Aorta (tissue), 5 donors: ENCODE results near the gene DRAP1. TPM values are rescaled to one million over a fixed set of nuclear protein-coding genes. Genes with fewer than 3 reads are reported as not detected.

Source experiments
- ATAC-seq: fragments of 200-7000 bp; cut with Tn5 transposase; one replicate; pipeline ENCODE4 v1.9.1; 2022; ENCODE audit warnings: moderate library complexity; ENCODE audit not compliant: low FRiP score
- DNase-seq, 2 donors: peaks; one replicate each; pipeline ENCODE4 v3.0.0-alpha.2; 2020
- H3K27ac ChIP-seq, 2 donors: one replicate each; pipeline ENCODE4 v1.5.1; 2013; ENCODE audit warnings: low read length in 2 of 2, mild to moderate bottlenecking in 2 of 2, moderate library complexity in 2 of 2, control low read depth in 1 of 2, inconsistent platforms in 1 of 2, low read depth in 1 of 2
- H3K27me3 ChIP-seq, 2 donors: one replicate each; pipeline ENCODE4 v1.6.1; 2013; ENCODE audit warnings: control low read depth in 1 of 2, low read length in 1 of 2, mild to moderate bottlenecking in 1 of 2, moderate library complexity in 1 of 2; ENCODE audit not compliant: insufficient read depth in 2 of 2, control insufficient read depth in 1 of 2
- H3K36me3 ChIP-seq, 2 donors: one replicate each; pipeline ENCODE4 v1.6.1; 2013; ENCODE audit warnings: control low read depth in 1 of 2, low read length in 1 of 2, mild to moderate bottlenecking in 1 of 2; ENCODE audit not compliant: insufficient read depth in 2 of 2, control insufficient read depth in 1 of 2
- H3K4me1 ChIP-seq, 2 donors: one replicate each; pipeline ENCODE4 v1.6.1; 2013; ENCODE audit warnings: low read length in 2 of 2, control low read depth in 1 of 2, mild to moderate bottlenecking in 1 of 2, moderate library complexity in 1 of 2; ENCODE audit not compliant: insufficient read depth in 2 of 2, control insufficient read depth in 1 of 2
- H3K4me3 ChIP-seq, 2 donors: one replicate each; pipeline ENCODE4 v1.5.1; 2013; ENCODE audit warnings: low read length in 2 of 2, control low read depth in 1 of 2, mild to moderate bottlenecking in 1 of 2
- H3K9me3 ChIP-seq: one replicate; pipeline ENCODE4 v1.6.1; 2013; ENCODE audit warnings: mild to moderate bottlenecking, low read length; ENCODE audit not compliant: control insufficient read depth
- WGBS, 2 donors: extraction: QIAGEN DNeasy Blood & Tissue Kit; methylation state at CpG; one replicate each; pipeline ENCODE4 v1.1.7; 2013; 5-methylcytosine and 5-hydroxymethylcytosine counted together
- intact Hi-C, 2 donors: fragments of 100-400 bp; cut with DNase I; formaldehyde crosslinking; loops; one replicate each; pipeline versions ENCODE4 v1.14.2 to v1.15.0; 2022
- polyA plus RNA-seq, 2 donors: library from polyadenylated mRNA; stranded (reverse); fragments of 200-250 nt; gene quantifications; one replicate each; pipeline ENCODE4 v1.2.3, GENCODE V29; 2013
- total RNA-seq, 2 donors: library from RNA; stranded (reverse); fragmentation: NEBNext Ultra II Directional; extraction: Animal tissue kit (Norgen Biotek cat#: 25700); gene quantifications; one replicate each; pipeline ENCODE4 v1.2.1, GENCODE V29; 2021
- donor health status: healthy with polysubstance abuse.
- donor health status: Bipolar disorder and iron deficiency.
- donor health status: DM: no; HTN: no; CAD: no.
- donor health status: DM: no; HTN: no; CAD: no.
- donor health status: DM: yes; HTN: yes; CAD: no.

The DRAP1 gene
- total and polyA plus RNA-seq, 4 donors = 65.9 to 122 (median 87.6) TPM

GRCh38 chr11:65954771-65955170 lies 35.5 kb downstream of the DRAP1 start:
- no peak overlapping the region for H3K27ac ChIP-seq
- ATAC-seq (no peak), DNase-seq (no peak)
- no peaks in the 10 kb centered on the region for H3K36me3 ChIP-seq
- no peaks in the 10 kb centered on the region for H3K27me3 ChIP-seq
- WGBS, 2 donors = 74 to 75% methylated on average over 8 of the region's 8 CpGs
- H3K9me3 ChIP-seq = no peaks in the 10 kb centered on the region
- H3K4me3 ChIP-seq = no peak overlapping the region
- no peaks in the 10 kb centered on the region for H3K4me1 ChIP-seq
- intact Hi-C loops = no loop called here

GRCh38 chr11:65958291-65958690 lies 39.1 kb downstream of the DRAP1 start:
- H3K36me3 ChIP-seq = no peaks in the 10 kb centered on the region
- no peaks in the 10 kb centered on the region for H3K4me1 ChIP-seq
- no peak for ATAC-seq
- H3K27ac ChIP-seq = no peak overlapping the region
- no peaks in the 10 kb centered on the region for H3K27me3 ChIP-seq
- no peak for DNase-seq
- intact Hi-C loops = no loop called here
- WGBS, 2 donors = 51% methylated on average over 4 of the region's 4 CpGs
- no peaks in the 10 kb centered on the region for H3K9me3 ChIP-seq
- no peak overlapping the region for H3K4me3 ChIP-seq

- Histone ChIP-seq H3K27ac (no peak overlapping the region), H3K36me3 (no peaks in the 10 kb centered on the region), H3K27me3 (no peaks in the 10 kb centered on the region), H3K9me3 (no peaks in the 10 kb centered on the region), H3K4me1 (no peaks in the 10 kb centered on the region), H3K4me3 (no peak overlapping the region)
- intact Hi-C loops = no loop called here
- DNase-seq (no peak), ATAC-seq (no peak)
- 72 to 85% methylated on average over 17 of the region's 17 CpGs for WGBS, 2 donors
These were observed 39.7 kb downstream of the DRAP1 start for GRCh38 chr11:65958774-65959420.

- Histone ChIP-seq H3K36me3 (peaks cover 0 to 6% of the 10 kb centered on the region in 2 donors), H3K27ac (peak overlapping the region; percentile 11 to 23), H3K4me3 (peak overlapping the region in 1 of 2 donors; percentile 37), H3K27me3 (no peaks in the 10 kb centered on the region), H3K9me3 (no peaks in the 10 kb centered on the region), H3K4me1 (no peaks in the 10 kb centered on the region)
- ATAC-seq = no peak
- intact Hi-C loops = loop anchor here (1.0 to 5.0 kb wide), 3 partner anchors 39 to 76 kb away; partner anchors contain the start of genes C11orf68 (in 1 of the 2) and DRAP1 (in 1 of the 2)
- DNase-seq = no peak
- 52% methylated on average over 16 of the region's 16 CpGs for WGBS, 2 donors
These were observed 41.6 kb downstream of the DRAP1 start for GRCh38 chr11:65960824-65961266.

- intact Hi-C loops = loop anchor here (1.0 to 5.0 kb wide), 3 partner anchors 39 to 77 kb away; partner anchors contain the start of genes C11orf68 (in 1 of the 2) and DRAP1 (in 1 of the 2)
- ATAC-seq (peak; percentile 97), DNase-seq (peak; percentile 99)
- WGBS, 2 donors = 0% methylated on average over 87 to 97 of the region's 97 CpGs
- Histone ChIP-seq H3K27me3 (no peaks in the 10 kb centered on the region), H3K27ac (peak within 1 kb of the TSS; percentile 11 to 59), H3K4me3 (peak within 1 kb of the TSS; percentile 74 to 86), H3K9me3 (no peaks in the 10 kb centered on the region), H3K4me1 (no peaks in the 10 kb centered on the region), H3K36me3 (peaks cover 0 to 11% of the 10 kb centered on the region in 2 donors)
These were observed 42.3 kb downstream of the DRAP1 start, which contains the start of gene SART1 for GRCh38 chr11:65961267-65962140. SART1 (plus strand) TSS chr11:65961734; CDS start chr11:65961781, 47 bp downstream.

- no peaks in the 10 kb centered on the region for H3K9me3 ChIP-seq
- H3K36me3 ChIP-seq = peaks cover 0 to 15% of the 10 kb centered on the region in 2 donors
- no peak for ATAC-seq
- DNase-seq = no peak
- WGBS, 2 donors = 5 to 7% methylated on average over 13 of the region's 13 CpGs
- no peaks in the 10 kb centered on the region for H3K27me3 ChIP-seq
- no peak overlapping the region for H3K27ac ChIP-seq
- intact Hi-C loops = loop anchor here in 1 of 2 donors (5.0 kb wide), 1 partner anchor 40 kb away; no protein-coding TSS in a partner anchor
- H3K4me1 ChIP-seq = no peaks in the 10 kb centered on the region
- H3K4me3 ChIP-seq = peak overlapping the region; percentile 74 to 86
These were observed 42.9 kb downstream of the DRAP1 start for GRCh38 chr11:65962141-65962564.

- WGBS, 2 donors = 87 to 89% methylated on average over 10 of the region's 10 CpGs
- intact Hi-C loops = loop anchor here in 1 of 2 donors (5.0 kb wide), 2 partner anchors 43 to 98 kb away; no protein-coding TSS in a partner anchor
- ATAC-seq = no peak
- peaks cover 0 to 20% of the 10 kb centered on the region in 2 donors for H3K36me3 ChIP-seq
- no peaks in the 10 kb centered on the region for H3K4me1 ChIP-seq
- no peaks in the 10 kb centered on the region for H3K27me3 ChIP-seq
- H3K9me3 ChIP-seq = no peaks in the 10 kb centered on the region
- H3K4me3 ChIP-seq = no peak overlapping the region
- no peak overlapping the region for H3K27ac ChIP-seq
- DNase-seq = no peak
These were observed 45.7 kb downstream of the DRAP1 start for GRCh38 chr11:65964906-65965305.

GRCh38 chr11:65965986-65966762 lies 46.9 kb downstream of the DRAP1 start:
- intact Hi-C loops = loop anchor here in 1 of 2 donors (5.0 kb wide), 1 partner anchor 99 kb away; no protein-coding TSS in a partner anchor
- Histone ChIP-seq H3K4me1 (no peaks in the 10 kb centered on the region), H3K4me3 (no peak overlapping the region), H3K27ac (no peak overlapping the region), H3K9me3 (no peaks in the 10 kb centered on the region), H3K36me3 (peaks cover 0 to 20% of the 10 kb centered on the region in 2 donors), H3K27me3 (no peaks in the 10 kb centered on the region)
- 92% methylated on average over 36 of the region's 36 CpGs for whole genome bisulfite sequencing, 2 donors
- no peak for DNase-seq
- no peak for ATAC-seq
